HK-2 (cell line): Measurements from ENCODE around the gene ANKFN1.
"Not testable (repeated sequence)": the region's sequence is repeated elsewhere in the genome, so short reads cannot be mapped to it uniquely, and the experiment has no call there.

Experiments used
- DNase-seq: peaks from one replicate; pipeline ENCODE4 v3.0.0-alpha.2; 2018; ENCODE audit not compliant: unreplicated experiment

Gene ANKFN1

DNA sequence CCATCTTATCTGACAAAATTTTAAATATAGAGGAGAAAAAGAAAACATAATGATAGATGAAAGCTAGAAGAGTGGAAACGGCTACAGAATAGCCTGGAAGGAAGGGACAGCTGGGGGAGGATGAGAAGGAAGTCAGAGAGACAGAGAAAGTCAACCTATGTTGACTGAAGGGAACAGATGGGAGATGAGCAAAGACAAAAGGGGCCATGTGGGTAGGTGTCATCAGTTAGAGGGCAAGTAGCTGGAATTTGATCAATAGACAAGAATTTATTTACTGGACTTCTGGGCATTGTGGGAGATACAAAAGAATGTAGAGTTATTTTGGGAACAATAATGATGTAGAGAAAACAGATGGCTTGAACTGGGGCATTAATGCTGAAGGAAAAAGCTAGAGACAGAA, 194.4 kb downstream of the ANKFN1 start:
- no peak for DNase-seq

DNA sequence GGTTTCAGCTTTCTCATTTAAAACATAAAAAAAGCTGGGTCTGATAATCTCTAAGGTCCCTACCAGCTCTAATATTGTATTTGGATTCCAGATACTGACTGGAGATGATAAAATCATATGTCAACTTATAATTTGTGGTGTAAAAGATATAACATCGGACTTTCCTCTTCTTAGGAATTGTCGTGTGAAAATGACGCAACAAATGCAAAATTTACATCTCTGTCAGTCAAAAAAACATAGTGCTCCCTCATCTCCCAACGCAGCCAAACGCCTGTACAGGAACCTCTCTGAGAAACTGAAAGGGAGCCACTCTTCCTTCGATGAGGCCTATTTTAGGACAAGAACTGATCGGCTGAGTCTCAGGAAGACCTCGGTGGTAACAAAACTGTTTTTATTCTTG, 197.3 kb downstream of the ANKFN1 start:
- no peak for DNase-seq

DNA sequence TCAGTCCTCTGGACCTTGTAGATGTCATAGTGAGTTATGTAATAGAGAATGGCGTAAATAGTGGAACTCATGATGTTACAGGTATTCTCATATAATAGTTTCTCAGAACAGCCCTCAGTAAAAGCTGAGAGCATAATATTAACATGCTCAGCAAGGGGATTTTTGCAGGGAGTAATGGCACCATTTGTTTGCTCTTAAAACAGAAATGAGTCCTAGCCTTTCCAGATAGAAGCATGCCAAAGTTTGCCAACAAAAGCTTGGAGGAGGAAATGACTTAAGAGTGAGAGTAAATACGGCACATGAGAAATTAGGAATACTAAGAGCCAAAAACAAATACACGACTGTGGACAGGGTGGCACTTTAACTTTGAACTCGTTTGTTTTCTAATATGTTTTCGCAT, 198.4 kb downstream of the ANKFN1 start:
- DNase-seq = no peak

DNA sequence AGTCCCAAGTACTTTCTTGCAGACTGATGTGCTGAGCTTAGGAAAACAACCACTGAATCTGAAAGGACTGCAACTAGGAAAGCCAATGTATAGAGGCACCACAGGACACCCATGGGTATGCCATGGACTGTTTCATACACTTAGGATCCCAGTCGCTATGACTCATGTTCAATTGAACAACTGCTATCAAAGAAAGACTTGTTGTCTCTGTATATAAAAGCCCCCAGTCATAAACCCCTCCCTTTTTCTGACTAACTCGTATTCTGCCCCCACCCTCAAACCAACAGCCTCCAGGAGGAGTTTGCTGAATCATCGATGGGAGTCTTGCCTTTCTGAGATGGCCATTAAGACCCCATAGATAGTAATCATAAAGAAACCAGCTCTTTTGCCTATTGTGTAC, 205.4 kb downstream of the ANKFN1 start:
- no peak for DNase-seq

DNA sequence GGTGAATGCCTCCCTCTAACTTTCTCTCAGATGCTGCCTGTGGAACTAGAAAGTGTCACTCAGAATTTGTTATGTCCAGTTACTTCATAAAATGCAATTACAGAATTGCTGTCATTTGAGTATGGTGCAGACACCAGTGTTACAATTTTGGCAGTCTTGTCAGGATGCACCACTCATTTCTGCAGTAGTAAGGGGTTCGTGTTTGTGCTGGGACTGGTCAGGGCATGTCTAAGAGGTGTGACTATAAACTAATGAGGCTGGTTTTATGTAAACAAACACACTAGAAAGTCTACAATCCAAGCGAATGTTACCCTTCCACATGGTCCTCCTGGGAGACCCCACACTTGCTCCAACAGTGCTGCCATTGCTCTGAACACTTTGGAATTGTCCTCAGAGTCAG, 206.2 kb downstream of the ANKFN1 start:
- DNase-seq = no peak

DNA sequence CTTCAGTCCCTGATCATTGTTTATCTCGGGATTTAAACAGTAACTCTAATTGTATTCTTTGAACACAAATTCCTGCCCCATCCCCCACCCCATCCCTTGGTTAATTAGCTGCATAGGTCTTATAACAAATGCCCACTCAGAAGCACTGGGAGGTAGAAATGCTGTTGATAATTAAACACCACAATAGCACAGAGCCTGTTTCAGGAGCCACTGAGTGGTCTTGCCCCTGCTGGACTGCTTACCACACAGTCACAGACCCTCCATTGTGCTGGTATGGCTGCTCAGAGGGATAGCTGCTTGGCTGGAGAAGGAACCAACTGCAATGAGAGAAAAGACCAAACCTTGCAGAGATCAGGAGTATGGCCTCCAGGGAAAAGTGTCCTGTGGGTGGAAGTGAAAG, 214.1 kb downstream of the ANKFN1 start:
- DNase-seq = no peak

DNA sequence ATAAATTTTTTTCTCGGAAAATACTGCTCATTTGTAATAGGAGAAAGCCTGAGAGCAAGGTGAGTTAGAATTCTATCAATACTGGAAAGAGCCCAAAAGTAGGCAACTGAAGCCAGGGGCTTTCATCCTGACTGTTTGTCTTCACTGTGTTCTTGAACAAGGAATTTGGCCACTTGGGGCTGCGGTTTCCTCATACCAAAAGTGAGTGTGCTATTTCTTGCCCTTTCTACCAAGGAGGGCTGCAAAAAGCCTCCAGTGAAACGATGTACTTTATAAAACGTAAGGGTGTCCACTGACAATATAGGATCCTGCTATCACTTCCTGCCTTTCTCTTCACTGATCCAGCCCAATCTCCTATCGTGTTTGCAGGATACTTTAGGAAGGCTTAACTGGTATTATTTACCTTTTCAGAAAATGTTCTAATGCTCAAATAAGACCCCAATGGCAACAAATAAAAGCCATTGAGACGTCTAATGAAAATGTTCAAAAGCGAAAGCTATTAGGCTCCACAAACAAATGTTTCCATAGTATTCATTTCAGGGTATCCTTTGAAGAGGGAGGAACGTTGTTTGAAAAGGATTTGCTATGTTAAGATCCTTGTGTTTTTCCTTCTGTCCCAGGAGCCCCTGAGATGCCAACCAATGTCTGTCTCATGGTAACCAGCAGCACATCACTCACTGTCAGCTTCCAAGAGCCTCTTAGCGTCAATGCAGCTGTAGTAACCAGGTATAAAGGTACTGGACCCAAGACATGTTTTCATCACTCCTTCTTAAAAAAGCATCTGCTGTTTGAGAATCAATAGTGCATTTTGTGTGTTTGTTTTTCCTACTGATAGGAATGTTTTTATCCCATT, 220.9 kb downstream of the ANKFN1 start:
- no peak for DNase-seq

DNA sequence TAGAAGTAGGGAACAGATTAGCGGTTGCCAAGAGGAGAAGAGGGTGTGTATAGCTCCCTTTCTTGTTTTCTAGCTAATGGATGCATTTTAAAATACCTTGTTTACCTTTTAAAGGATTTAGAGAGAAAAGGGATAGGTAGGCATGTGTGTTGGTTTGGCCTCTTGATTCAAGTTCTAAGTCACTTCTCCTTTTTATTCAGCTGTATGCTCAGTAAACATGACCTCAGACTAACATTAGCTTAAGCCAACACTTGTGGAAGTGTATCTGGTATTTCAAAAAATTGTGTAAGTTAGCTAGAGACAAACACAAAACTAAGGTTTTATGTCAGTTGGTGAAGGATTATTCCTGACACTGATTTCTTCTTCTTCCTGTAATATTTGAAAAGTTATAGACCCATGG, 236.1 kb downstream of the ANKFN1 start:
- no peak for DNase-seq

DNA sequence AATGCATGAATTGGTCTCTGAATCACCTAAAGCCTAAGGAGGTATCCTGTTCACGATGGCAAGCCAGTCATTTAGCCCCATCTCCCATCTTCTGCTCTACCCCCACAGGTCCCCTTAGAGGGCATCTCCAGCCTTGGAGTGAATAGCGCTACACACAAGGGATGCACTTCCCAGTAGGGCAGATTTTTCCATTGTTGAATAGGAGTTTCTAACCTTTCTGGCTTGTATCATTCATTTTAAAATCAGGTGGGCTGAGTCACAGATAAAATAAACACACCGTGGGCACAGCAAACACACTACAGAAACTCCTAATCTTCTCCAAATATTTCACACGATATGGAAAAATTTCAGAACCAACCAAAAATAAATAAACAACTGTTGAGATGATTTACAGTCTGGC, 239.0 kb downstream of the ANKFN1 start:
- DNase-seq = no peak

DNA sequence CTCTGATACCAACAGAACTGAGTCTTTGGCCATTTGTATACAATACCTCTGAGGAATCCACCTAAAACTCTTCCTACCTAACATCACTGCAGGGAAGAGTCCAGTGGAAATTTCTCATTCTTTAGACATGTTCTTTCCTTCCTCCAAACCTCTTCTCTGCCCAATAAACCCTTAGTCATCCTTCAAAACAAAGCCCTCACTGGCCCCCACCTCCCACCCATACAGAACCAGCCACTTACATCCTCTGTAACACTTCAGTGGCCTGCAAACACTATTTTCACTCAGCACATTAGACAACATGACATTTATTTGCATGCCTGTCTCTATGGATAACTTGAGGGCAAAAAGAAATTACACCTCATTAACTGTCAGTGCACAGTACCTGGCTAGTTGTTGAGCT, 239.9 kb downstream of the ANKFN1 start:
- no peak for DNase-seq

DNA sequence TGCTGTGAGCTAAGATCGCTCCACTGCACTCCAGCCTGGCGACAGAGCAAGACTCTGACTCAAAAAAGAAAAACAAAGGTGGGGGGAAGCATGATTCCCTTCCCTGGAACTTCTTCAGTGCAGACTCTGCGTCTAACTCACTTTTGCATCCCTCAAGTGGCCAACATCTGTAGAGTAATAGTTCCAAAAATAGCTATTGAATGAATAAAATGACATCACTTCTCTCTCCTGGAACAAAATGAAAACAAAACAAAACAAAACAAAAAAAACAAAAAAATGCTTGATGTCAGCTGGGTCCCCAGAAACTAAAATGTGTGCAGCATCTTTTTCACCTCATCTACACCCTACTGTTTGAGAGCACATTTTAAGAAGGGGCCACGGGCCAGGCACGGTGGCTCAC, 242.5 kb downstream of the ANKFN1 start:
- no peak for DNase-seq

DNA sequence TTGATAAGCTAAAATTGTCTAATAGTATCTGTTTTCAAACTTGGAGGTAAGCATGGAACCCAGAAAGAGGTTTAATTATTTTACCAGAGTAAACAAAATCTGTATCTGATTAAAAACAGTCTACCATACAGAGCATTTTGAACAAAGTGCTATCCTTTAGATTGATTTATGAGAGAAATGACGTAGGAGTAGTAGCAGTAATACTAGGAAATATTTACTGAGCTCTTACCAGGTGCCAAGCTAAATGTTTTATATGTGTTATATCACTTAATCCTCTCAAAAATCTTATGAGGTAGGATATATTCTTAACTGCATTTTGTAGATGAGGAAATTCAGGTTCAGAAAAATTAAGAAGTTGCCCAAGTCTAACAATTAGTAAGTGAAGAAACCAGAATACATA, 253.8 kb downstream of the ANKFN1 start:
- no peak for DNase-seq

DNA sequence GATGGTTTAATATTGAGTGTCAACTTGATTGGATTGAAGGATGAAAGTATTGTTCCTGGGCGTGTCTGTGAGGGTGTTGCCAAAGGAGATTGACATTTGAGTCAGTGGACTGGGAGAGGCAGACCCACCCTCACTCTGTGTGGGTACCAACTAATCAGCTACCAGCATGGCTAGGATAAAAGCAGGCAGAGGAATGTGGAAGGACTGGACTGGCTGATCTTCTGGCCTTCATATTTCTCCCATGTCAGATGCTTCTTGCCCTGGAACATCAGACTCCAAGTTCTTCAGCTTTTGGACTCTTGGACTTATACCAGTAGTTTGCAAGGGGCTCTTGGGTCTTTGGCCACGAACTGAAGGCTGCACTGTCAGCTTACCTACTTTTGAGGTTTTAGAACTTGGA, 259.1 kb downstream of the ANKFN1 start:
- not testable (repeated sequence) for DNase-seq

DNA sequence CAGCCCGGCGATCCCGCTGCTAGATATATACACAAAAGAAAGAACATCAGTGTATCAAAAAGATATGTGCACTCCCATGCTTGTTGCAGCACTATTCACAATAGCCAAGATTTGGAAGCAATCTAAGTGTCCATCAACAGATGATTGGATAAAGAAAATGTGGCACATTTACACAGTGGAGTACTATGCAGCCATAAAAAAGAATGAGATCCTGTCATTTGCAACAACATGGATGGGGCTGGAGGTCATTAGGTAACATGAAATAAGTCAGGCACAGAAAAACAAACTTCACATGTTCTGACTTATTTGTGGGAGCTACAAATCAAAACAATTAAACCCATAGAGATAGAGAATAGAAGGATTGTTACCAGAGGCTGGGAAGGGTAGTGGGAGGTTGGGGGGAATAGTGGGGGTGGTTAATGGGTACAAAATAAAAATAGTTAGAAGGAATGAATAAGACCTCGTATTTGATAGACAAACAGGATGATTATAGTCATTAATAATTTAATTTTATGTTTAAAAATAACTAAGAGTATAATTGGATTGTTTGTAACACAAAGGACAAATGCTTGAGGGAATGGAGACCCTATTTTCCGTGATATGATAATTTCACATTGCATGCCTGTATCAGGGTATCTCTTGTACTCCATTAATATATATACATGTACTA, 263.5 kb downstream of the ANKFN1 start:
- no peak for DNase-seq

DNA sequence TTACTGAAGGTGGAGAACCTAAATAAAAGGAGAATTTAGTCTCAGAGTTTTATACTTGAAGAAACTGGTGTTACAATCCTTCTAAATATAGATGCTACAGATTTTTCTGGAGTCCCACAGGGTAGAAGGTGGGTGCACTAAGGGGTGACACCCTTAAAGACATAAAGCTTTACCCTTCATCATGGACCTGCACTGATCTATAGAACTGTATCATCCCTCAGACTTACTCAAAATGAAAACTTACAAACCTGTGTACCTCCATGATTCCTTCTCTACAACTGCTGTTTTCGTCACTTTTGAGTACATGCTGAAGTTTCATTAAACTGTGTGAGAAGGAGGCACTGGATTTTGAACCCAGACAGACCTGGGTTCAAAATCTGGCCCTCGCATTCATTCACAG, 270.7 kb downstream of the ANKFN1 start:
- no peak for DNase-seq

DNA sequence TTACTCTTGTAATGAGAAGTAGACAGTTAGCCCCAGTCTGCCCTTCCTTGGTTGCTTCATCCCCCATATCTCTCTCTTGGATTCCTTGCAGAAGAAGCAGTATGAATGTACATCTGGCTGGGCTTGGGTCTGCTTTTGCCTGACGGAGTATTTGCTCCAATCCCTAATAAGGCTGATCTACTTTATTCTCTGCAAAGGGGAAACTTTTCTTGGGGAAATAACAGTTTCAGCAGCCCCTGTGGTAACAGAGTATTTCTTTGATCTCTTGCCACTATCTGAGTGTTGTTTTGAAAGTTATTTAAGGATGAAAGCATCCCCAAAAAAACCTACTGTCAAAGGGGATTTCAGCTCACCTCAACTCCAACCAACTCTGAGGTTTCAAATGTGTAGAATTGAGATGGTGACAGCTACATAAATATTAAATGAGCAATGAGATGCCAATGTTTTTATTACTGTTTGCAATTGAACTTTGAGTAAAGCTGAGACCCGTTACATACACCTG, 271.3 kb downstream of the ANKFN1 start:
- DNase-seq = no peak

DNA sequence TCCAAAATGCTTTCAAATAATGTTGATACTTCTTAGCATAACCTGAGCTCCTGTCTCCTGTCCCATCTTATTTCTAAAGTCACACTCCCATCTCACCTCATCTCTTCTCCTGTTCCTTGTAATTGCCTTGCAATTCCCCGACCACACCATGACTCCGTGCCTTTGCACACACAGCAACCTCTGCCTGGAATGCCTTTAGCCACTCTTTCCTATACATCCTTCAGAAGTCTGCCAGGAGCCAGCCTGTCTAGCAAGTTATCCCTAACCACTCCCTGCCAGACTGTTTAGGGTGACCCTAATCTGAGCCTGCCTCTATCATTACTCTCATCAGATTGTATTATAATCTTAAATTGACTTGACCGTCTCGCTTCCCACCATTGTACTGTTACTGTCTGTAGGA, 272.2 kb downstream of the ANKFN1 start:
- no peak for DNase-seq

DNA sequence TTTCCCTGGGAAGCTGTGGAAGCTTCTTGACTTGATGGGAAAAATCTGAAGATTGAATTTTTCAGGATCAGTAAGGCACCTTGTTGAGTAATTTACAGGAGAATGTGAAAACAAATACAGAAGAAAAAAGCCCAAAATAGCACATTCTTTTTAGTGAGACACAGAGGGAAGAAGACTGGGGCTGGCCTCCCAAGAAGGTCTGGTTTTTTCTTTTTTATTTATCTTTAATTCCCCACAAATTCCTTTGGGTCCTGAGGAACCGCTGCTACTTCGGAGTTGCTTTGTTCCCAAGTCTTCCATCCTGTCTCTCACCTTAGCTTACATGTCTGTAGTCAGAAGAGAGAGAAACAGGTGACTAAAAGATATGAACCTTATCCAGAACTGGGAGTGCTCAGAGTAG, 273.6 kb downstream of the ANKFN1 start:
- DNase-seq = no peak

DNA sequence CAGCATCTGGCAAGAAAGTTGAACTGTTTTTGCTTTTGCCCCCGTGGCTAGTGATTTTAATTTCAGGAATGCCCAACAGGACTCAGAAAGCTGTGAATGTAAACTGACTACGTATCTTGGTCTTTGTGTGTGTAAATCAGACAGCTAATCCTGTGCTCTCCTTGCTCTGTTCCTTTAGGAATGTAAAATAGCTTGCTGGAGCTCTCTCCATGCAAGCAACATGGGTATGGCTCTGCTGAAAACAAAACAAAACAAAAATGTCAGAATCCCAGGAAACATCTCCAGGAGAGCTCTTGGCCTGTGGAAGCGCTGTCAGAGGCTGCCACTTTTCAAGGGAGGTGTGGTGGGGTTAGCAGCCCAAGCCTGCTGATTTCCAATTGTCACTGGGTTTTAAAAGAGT, 278.5 kb downstream of the ANKFN1 start:
- DNase-seq = no peak

DNA sequence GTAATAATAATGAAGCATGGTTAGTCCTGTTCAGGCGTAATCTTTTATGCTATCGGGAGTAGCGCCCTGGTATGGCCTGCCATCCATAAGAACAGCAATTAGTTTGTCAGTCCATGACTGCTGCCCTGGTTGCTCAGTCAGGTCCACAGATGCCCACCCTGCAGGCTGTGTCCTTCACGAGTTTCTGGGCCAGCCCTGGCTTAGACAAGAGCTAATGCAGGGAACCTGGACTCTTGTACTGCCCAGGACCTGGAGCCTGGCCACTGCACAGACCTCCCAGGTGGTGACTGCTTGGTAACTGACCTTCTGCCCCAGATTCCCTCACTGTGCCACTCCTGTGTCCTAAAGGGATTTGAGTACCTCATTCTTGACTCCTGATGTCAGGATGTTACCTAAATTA, 279.2 kb downstream of the ANKFN1 start:
- DNase-seq = no peak

DNA sequence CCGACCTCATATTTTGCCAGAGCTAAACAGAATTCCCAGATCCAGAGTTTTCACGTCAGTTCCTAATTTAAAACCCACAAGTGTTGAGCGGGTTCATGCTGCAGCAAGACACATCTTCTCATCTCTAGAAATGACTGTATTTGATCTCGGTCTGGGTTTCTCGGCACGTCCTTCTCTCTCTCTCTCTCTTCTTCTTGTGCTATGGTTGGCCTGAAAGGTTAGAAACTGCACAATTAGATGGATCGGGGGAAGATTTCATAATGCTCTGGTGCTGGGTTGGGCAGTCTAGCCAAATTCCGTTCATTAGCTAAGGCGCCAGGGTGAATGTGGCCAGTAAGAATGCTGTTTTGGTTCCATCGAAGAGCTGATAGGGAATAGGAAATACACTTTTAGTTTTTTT, 281.3 kb downstream of the ANKFN1 start:
- DNase-seq = no peak

DNA sequence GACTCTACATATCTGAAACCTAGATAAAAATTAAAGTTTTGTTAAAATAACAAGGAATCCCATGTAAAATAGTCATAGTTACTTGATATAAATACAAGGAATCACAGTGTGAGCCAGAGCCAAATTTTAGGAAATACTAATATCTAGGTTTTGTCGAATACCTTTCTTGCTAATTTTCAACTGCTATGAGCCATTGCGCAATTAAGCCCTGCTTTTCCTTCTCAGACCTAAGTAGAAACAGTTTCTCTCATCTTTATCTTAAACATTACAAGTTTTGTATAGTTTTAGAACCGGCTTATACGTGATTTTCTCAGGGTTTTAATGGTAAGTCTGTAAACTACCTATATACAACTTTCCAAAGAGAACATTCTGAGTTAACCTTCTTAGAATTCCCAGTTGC, 282.9 kb downstream of the ANKFN1 start:
- DNase-seq = no peak

DNA sequence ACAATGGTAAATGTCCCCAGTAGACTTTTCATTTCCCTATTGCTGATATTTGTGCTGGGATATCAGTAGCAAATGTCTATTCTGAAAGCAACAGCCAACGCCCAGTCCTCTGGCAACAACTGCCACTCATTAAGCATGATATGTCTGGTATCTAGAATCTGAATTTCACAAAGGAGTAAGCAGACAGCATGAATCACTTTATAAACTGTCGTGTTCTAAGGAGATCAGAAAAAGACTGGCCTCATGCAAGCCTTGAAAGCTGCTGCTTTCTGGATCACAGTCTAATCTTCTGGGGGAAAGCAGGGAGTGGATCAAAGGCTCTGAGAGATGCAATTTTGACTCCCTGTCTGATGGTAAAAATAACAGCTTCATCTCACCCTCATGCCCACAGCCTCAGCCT, 287.1 kb downstream of the ANKFN1 start:
- DNase-seq = no peak
